RWPE2 (cell line): Measurements from ENCODE around the gene FAM228B.

Source experiments
- ATAC-seq: fragments of 200-7000 bp; cut with Tn5 transposase; 3 replicates; pipeline ENCODE4 v1.9.1; 2021; ENCODE audit warnings: low read depth
- DNase-seq: peaks from one replicate; pipeline ENCODE4 v3.0.0-alpha.2; 2020; ENCODE audit warnings: low spot score
- H3K27ac ChIP-seq: fragments of 450-650 bp; 2 replicates; pipeline ENCODE4 v1.5.1; 2017; ENCODE audit warnings: mild to moderate bottlenecking; ENCODE audit not compliant: poor library complexity, severe bottlenecking
- H3K27me3 ChIP-seq: fragments of 250-450 bp; sonication (Bioruptor Pico); 2 replicates; pipeline ENCODE4 v1.5.1; 2021; ENCODE audit warnings: mild to moderate bottlenecking, moderate library complexity; ENCODE audit not compliant: insufficient read depth, poor library complexity, severe bottlenecking
- H3K36me3 ChIP-seq: fragments of 250-450 bp; sonication (Bioruptor Pico); 2 replicates; pipeline ENCODE4 v1.5.1; 2020; ENCODE audit warnings: low read depth, mild to moderate bottlenecking, moderate library complexity
- H3K4me1 ChIP-seq: fragments of 250-450 bp; sonication (Bioruptor Pico); 2 replicates; pipeline ENCODE4 v1.5.1; 2021; ENCODE audit warnings: mild to moderate bottlenecking, moderate library complexity; ENCODE audit not compliant: insufficient read depth, poor library complexity, severe bottlenecking
- H3K4me3 ChIP-seq: fragments of 250-450 bp; sonication (Bioruptor Pico); 2 replicates; pipeline ENCODE4 v1.5.1; 2021; ENCODE audit warnings: mild to moderate bottlenecking, moderate library complexity; ENCODE audit not compliant: severe bottlenecking
- H3K9me3 ChIP-seq: fragments of 250-450 bp; sonication (Bioruptor Pico); 2 replicates; pipeline ENCODE4 v1.5.1; 2021; ENCODE audit warnings: mild to moderate bottlenecking, moderate library complexity; ENCODE audit not compliant: severe bottlenecking
- CTCF ChIP-seq: fragments of 450-650 bp; IDR thresholded peaks from one replicate; pipeline ENCODE4 v1.5.1; 2017; ENCODE audit warnings: mild to moderate bottlenecking, moderate library complexity; ENCODE audit not compliant: poor library complexity, severe bottlenecking

FAM228B gene

DNA sequence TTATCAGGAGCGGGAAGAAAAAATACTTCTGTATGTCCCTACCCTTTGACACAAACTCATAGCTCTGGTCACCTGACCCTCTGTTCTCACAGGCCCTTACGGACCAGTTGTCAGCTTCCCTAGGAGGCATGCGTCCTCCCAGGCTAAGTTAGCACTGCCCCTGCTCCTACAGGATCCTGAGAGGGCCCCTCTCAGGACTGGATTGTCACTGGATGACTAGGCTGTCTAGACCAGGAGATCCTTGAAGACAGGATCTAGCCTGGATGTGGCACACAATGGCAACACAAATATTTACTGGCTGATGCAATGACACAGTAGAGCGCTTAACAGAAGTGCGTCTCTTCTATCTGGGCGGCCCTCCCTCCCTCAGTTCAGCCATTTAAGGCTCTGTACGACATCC is 59.2 kb downstream of the FAM228B start:
- Histone ChIP-seq H3K27ac (no peak overlapping the region), H3K9me3 (no peaks in the 10 kb centered on the region), H3K4me3 (no peak overlapping the region), H3K36me3 (no peaks in the 10 kb centered on the region), H3K4me1 (no peaks in the 10 kb centered on the region), H3K27me3 (no peaks in the 10 kb centered on the region)
- TF ChIP-seq CTCF, result no peak
- ATAC-seq (no peak), DNase-seq (no peak)

DNA sequence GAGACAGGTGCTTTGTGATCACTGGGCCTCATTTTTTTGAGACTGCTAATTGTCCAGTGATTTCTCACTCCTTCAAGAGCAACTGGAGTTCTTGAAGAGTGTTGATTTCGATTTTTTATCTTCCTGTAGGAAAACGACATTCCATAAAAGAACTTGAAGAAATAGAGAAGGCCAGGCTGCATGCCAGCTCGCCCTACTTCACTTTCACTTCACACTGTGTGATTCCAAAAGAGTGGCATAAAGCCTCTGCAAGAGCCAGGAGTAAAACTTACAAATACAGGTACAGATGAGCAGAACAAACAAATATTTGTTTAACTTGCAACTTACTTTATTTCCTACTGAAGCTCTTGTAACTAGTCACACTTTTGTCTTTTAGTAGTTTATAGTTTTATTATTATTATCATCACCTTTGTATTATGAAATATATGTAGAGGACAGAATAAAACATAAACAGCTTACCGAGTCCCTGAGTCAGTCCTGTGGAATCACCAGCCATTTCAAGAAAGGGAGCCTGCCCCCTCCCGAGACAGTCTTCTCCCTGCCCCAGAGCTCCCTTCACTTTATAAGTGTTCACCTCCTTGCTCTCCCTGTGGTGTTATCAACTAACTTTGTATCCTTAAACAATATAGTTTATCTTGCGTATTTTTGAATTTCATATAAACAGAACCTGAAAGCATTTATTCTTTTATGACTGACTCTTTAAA is 60.2 kb downstream of the FAM228B start:
- no peak for TF ChIP-seq CTCF
- Histone ChIP-seq H3K27ac (no peak overlapping the region), H3K4me3 (no peak overlapping the region), H3K36me3 (no peaks in the 10 kb centered on the region), H3K9me3 (no peaks in the 10 kb centered on the region), H3K4me1 (no peaks in the 10 kb centered on the region), H3K27me3 (no peaks in the 10 kb centered on the region)
- no peak for DNase-seq
- ATAC-seq, result no peak

- ATAC-seq (no peak), DNase-seq (no peak)
- Histone ChIP-seq H3K27ac (no peak overlapping the region), H3K36me3 (no peaks in the 10 kb centered on the region), H3K4me3 (no peak overlapping the region), H3K27me3 (no peaks in the 10 kb centered on the region), H3K4me1 (no peaks in the 10 kb centered on the region), H3K9me3 (no peaks in the 10 kb centered on the region)
- no peak for TF ChIP-seq CTCF
These were observed 66.3 kb downstream of the FAM228B start for GRCh38 chr2:24189551-24189950.

- DNase-seq, result no peak
- Histone ChIP-seq H3K4me1 (no peaks in the 10 kb centered on the region), H3K27me3 (no peaks in the 10 kb centered on the region), H3K9me3 (no peaks in the 10 kb centered on the region), H3K36me3 (no peaks in the 10 kb centered on the region), H3K27ac (no peak overlapping the region), H3K4me3 (no peak overlapping the region)
- TF ChIP-seq CTCF, result no peak
- ATAC-seq, result no peak
These were observed 67.2 kb downstream of the FAM228B start for GRCh38 chr2:24190503-24190902.

GRCh38 chr2:24191156-24191555 is 67.9 kb downstream of the FAM228B start:
- H3K27me3 ChIP-seq, result no peaks in the 10 kb centered on the region
- no peaks in the 10 kb centered on the region for H3K4me1 ChIP-seq
- H3K4me3 ChIP-seq, result no peak overlapping the region
- DNase-seq (no peak), ATAC-seq (no peak)
- H3K27ac ChIP-seq, result no peak overlapping the region
- TF ChIP-seq CTCF, result no peak
- H3K9me3 ChIP-seq, result no peaks in the 10 kb centered on the region
- H3K36me3 ChIP-seq, result no peaks in the 10 kb centered on the region
